Gastroesophageal sphincter (tissue), 2 donors: ENCODE data around the gene MYT1.

ENCODE experiments used
- POLR2A ChIP-seq, 2 donors: fragments of 450-650 bp; IDR thresholded peaks; one replicate each; pipeline ENCODE4 v1.6.1; 2017; ENCODE audit warnings: antibody characterized with exemption in 2 of 2, mild to moderate bottlenecking in 2 of 2, moderate library complexity in 1 of 2
- POLR2AphosphoS5 ChIP-seq: sonication (generic); formaldehyde crosslinking; IDR thresholded peaks from one replicate; pipeline ENCODE4 v1.6.1; 2017; ENCODE audit warnings: antibody characterized with exemption

GRCh38 chr20:64179805-64180204 lies 15.6 kb downstream of the MYT1 start:
- TF ChIP-seq POLR2AphosphoS5 (no peak), POLR2A (IDR thresholded peaks at IDR 0.05) (no peak)
